Measurements from ENCODE around the gene ITGBL1. TPM values are rescaled to one million over a fixed set of nuclear protein-coding genes. Genes with fewer than 3 reads are reported as not detected.

ITGBL1 gene
- total and polyA plus RNA-seq, 2 experiments from 2014 or later, result 0.29 TPM; not detected in 1

DNA sequence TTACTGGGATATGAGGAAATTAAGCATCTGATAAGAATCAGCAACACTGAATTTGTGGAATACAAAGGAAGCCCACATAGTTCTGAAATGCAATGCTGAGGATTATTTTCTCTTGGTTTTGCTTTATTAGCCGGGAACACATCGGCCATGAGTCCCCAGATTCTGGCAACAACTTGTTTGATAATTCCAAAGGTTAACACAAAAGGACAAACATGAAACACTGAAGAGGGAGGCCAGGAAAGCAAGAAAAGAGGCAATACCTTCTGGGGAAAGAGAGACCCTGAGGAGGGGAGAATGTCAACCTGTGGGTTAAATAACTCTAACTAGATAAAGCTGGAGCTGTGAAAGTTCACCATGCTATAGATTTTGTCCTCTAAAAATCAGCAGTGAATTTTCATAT, 285.9 kb downstream of the ITGBL1 start:
- Histone ChIP-seq H3F3A (replicated peaks; ENCODE audit: low read depth) (no peaks in the 10 kb centered on the region), H3K27me3 (ENCODE audit: insufficient read depth) (no peaks in the 10 kb centered on the region), H3K27ac (ENCODE audit: low read depth) (no peak overlapping the region), H3K79me2 (replicated peaks; ENCODE audit: insufficient read depth) (no peaks in the 10 kb centered on the region), H2AFZ (no peak overlapping the region), H4K20me1 (replicated peaks; ENCODE audit: insufficient read depth) (no peaks in the 10 kb centered on the region), H3K4me3 (no peak overlapping the region), H3K4me2 (no peak overlapping the region), H3K36me3 (ENCODE audit: insufficient read depth) (no peaks in the 10 kb centered on the region), H3K9me2 (ENCODE audit: insufficient read depth) (no peaks in the 10 kb centered on the region), H3K4me1 (ENCODE audit: insufficient read depth) (no peaks in the 10 kb centered on the region)
- H3K27ac Mint-ChIP-seq, result no peak overlapping the region
- H3K4me1 Mint-ChIP-seq, result peaks cover 10% of the 10 kb centered on the region
- no peaks in the 10 kb centered on the region for H3K27me3 Mint-ChIP-seq (ENCODE audit: insufficient read depth, low read depth, poor library complexity)
- H3K36me3 Mint-ChIP-seq (ENCODE audit: low read depth), result no peaks in the 10 kb centered on the region
- TF ChIP-seq, protein P1, sequence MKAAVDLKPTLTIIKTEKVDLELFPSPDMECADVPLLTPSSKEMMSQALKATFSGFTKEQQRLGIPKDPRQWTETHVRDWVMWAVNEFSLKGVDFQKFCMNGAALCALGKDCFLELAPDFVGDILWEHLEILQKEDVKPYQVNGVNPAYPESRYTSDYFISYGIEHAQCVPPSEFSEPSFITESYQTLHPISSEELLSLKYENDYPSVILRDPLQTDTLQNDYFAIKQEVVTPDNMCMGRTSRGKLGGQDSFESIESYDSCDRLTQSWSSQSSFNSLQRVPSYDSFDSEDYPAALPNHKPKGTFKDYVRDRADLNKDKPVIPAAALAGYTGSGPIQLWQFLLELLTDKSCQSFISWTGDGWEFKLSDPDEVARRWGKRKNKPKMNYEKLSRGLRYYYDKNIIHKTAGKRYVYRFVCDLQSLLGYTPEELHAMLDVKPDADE (IDR thresholded peaks at IDR 0.05), result no peak
- no peak for TF ChIP-seq NANOG (IDR thresholded peaks at IDR 0.05; ENCODE audit: borderline replicate concordance)
- no peak for TF ChIP-seq EZH2 (IDR thresholded peaks at IDR 0.05; ENCODE audit: low read depth, unreplicated experiment)
- no peak for TF ChIP-seq ZNF331 (CRISPR knock-in tag; IDR thresholded peaks at IDR 0.05; ENCODE audit: low read depth)
- TF ChIP-seq, protein P2, sequence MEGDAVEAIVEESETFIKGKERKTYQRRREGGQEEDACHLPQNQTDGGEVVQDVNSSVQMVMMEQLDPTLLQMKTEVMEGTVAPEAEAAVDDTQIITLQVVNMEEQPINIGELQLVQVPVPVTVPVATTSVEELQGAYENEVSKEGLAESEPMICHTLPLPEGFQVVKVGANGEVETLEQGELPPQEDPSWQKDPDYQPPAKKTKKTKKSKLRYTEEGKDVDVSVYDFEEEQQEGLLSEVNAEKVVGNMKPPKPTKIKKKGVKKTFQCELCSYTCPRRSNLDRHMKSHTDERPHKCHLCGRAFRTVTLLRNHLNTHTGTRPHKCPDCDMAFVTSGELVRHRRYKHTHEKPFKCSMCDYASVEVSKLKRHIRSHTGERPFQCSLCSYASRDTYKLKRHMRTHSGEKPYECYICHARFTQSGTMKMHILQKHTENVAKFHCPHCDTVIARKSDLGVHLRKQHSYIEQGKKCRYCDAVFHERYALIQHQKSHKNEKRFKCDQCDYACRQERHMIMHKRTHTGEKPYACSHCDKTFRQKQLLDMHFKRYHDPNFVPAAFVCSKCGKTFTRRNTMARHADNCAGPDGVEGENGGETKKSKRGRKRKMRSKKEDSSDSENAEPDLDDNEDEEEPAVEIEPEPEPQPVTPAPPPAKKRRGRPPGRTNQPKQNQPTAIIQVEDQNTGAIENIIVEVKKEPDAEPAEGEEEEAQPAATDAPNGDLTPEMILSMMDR (conservative IDR thresholded peaks at IDR 0.05; ENCODE audit: low read depth in 2 of 2), result no peak
- TF ChIP-seq POLR2AphosphoS5 (IDR thresholded peaks at IDR 0.05; ENCODE audit: low read depth), result no peak
- TF ChIP-seq CREB1 (CRISPR knock-in tag; IDR thresholded peaks at IDR 0.05; ENCODE audit: low read depth), result no peak
- TF ChIP-seq, protein P3, sequence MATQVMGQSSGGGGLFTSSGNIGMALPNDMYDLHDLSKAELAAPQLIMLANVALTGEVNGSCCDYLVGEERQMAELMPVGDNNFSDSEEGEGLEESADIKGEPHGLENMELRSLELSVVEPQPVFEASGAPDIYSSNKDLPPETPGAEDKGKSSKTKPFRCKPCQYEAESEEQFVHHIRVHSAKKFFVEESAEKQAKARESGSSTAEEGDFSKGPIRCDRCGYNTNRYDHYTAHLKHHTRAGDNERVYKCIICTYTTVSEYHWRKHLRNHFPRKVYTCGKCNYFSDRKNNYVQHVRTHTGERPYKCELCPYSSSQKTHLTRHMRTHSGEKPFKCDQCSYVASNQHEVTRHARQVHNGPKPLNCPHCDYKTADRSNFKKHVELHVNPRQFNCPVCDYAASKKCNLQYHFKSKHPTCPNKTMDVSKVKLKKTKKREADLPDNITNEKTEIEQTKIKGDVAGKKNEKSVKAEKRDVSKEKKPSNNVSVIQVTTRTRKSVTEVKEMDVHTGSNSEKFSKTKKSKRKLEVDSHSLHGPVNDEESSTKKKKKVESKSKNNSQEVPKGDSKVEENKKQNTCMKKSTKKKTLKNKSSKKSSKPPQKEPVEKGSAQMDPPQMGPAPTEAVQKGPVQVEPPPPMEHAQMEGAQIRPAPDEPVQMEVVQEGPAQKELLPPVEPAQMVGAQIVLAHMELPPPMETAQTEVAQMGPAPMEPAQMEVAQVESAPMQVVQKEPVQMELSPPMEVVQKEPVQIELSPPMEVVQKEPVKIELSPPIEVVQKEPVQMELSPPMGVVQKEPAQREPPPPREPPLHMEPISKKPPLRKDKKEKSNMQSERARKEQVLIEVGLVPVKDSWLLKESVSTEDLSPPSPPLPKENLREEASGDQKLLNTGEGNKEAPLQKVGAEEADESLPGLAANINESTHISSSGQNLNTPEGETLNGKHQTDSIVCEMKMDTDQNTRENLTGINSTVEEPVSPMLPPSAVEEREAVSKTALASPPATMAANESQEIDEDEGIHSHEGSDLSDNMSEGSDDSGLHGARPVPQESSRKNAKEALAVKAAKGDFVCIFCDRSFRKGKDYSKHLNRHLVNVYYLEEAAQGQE (IDR thresholded peaks at IDR 0.05; ENCODE audit: unreplicated experiment), result no peak
- no peak overlapping the region for H3K4me3 Mint-ChIP-seq
- no peaks in the 10 kb centered on the region for H3K9me3 Mint-ChIP-seq
- ATAC-seq, result no peak
- DNase-seq (ENCODE audit: low spot score), result no peak

All from GM23338 (cell line).